Uterus (tissue), 4 donors: Measurements from ENCODE around the gene PDZD4. TPM values are rescaled to one million over a fixed set of nuclear protein-coding genes. Genes with fewer than 3 reads are reported as not detected.

Source experiments
- DNase-seq, 2 donors: peaks; one replicate each; pipeline ENCODE4 v3.0.0-alpha.2; 2019 to 2020
- H3K27ac ChIP-seq, 2 donors: fragments of 200-600 bp; sonication (generic); 1 replicate in 1 of 2; 2 replicates in 1 of 2; pipeline ENCODE4 v1.5.1; 2016 to 2018
- H3K27me3 ChIP-seq, 2 donors: fragments of 200-600 bp; sonication (generic); one replicate each; pipeline ENCODE4 v1.5.1; 2018 to 2019; ENCODE audit warnings: control low read depth in 1 of 2
- H3K36me3 ChIP-seq, 2 donors: fragments of 200-600 bp; sonication (generic); one replicate each; pipeline ENCODE4 v1.5.1; 2019; ENCODE audit warnings: control low read depth in 1 of 2
- H3K4me1 ChIP-seq, 2 donors: fragments of 200-600 bp; sonication (generic); one replicate each; pipeline ENCODE4 v1.5.1; 2018 to 2019; ENCODE audit warnings: control low read depth in 1 of 2
- H3K4me3 ChIP-seq, 2 donors: fragments of 200-600 bp; sonication (generic); 1 replicate in 1 of 2; 2 replicates in 1 of 2; pipeline ENCODE4 v1.5.1; 2018 to 2019; ENCODE audit warnings: mild to moderate bottlenecking in 1 of 2
- H3K9me3 ChIP-seq, 2 donors: fragments of 200-600 bp; sonication (generic); one replicate each; pipeline ENCODE4 v1.5.1; 2019; ENCODE audit warnings: control low read depth in 1 of 2
- POLR2A ChIP-seq, 2 donors: fragments of 450-650 bp; IDR thresholded peaks; one replicate each; pipeline ENCODE4 v1.6.1; 2016; ENCODE audit warnings: antibody characterized with exemption in 2 of 2, mild to moderate bottlenecking in 1 of 2, moderate library complexity in 1 of 2
- intact Hi-C: fragments of 100-400 bp; cut with DNase I; formaldehyde crosslinking; loops from one replicate; pipeline ENCODE4 v1.15.1; 2023; ENCODE audit warnings: low total_unique reads
- total RNA-seq, 4 donors: library from RNA; depleted of rRNA in 3 of 4; stranded (reverse); fragments of >200 nt in 3 of 4; gene quantifications; one replicate each; pipeline versions ENCODE4 v1.1.0 to v1.2.4, GENCODE V29; 2014 to 2023
- TF ChIP-seq, protein P1 (sequence below), 4 experiments: fragments of 200-600 bp in 2 of 4; fragments of 450-650 bp in 2 of 4; sonication (generic) in 2 of 4; IDR thresholded peaks; one replicate each; pipeline ENCODE4 v1.5.1; 2016 to 2019; ENCODE audit warnings: antibody characterized with exemption in 4 of 4, mild to moderate bottlenecking in 2 of 4, moderate library complexity in 1 of 4
- donor health status: DM: yes; HTN: yes; CAD: no.

Gene PDZD4
- total RNA-seq, 4 donors from 2014 or later, result 2.6 to 21.3 (median 16.8) TPM

DNA sequence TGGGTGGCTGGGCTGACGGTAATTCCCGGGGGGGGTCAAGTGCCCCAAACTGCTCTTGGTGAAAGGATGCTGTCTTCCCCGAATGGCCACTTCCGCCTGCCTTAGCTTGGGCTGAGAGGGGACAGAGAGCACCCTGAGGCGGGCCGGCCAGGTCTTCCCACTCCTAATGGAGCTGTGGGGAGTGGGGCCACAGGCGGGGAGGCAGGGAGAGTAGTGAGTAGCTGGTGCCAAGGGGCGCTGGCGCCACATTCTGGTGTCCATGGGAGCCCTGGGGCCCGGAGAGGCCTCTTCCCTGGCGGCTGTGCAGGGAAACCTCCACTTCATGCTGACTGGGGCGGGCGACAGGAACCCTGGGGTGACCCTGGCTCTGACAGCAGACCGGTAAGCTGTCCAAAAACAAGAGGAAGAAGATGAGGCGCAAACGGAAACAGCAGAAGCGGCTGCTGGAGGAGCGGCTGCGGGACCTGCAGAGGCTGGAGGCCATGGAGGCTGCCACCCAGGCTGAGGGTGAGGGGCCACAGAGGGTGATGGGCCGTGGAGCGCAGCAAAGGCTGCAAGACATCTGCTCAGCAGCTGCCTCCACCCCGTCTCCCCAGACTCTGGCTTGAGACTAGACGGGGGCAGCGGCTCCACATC is 46.8 kb downstream of the PDZD4 start:
- H3K4me1 ChIP-seq, result peaks cover 0 to 3% of the 10 kb centered on the region in 2 donors
- H3K4me3 ChIP-seq, result no peak overlapping the region
- no peak for DNase-seq
- intact Hi-C loops, result no loop called here
- no peaks in the 10 kb centered on the region for H3K36me3 ChIP-seq
- TF ChIP-seq, protein P1, sequence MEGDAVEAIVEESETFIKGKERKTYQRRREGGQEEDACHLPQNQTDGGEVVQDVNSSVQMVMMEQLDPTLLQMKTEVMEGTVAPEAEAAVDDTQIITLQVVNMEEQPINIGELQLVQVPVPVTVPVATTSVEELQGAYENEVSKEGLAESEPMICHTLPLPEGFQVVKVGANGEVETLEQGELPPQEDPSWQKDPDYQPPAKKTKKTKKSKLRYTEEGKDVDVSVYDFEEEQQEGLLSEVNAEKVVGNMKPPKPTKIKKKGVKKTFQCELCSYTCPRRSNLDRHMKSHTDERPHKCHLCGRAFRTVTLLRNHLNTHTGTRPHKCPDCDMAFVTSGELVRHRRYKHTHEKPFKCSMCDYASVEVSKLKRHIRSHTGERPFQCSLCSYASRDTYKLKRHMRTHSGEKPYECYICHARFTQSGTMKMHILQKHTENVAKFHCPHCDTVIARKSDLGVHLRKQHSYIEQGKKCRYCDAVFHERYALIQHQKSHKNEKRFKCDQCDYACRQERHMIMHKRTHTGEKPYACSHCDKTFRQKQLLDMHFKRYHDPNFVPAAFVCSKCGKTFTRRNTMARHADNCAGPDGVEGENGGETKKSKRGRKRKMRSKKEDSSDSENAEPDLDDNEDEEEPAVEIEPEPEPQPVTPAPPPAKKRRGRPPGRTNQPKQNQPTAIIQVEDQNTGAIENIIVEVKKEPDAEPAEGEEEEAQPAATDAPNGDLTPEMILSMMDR (IDR thresholded peaks at IDR 0.05), result no peak
- TF ChIP-seq POLR2A (IDR thresholded peaks at IDR 0.05), result no peak
- no peaks in the 10 kb centered on the region for H3K27me3 ChIP-seq
- no peak overlapping the region for H3K27ac ChIP-seq
- H3K9me3 ChIP-seq, result no peaks in the 10 kb centered on the region

DNA sequence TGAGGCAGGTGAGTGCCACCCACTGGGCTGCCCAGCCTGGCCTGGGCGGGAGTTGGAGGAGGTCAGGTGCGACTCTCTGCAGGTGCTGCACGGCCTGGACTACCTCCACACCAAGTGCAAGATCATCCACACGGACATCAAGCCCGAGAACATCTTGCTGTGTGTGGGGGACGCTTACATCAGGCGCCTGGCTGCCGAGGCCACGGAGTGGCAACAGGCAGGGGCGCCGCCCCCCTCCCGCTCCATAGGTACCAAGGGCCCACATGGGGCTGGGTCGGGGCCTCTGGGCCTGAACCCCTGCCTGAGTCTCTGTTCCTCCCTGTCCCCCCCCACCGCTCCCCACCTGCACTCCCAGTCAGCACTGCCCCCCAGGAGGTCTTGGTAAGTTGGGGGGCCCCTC is 47.5 kb downstream of the PDZD4 start:
- Histone ChIP-seq H3K36me3 (no peaks in the 10 kb centered on the region), H3K27me3 (no peaks in the 10 kb centered on the region), H3K27ac (no peak overlapping the region), H3K4me1 (peaks cover 0 to 3% of the 10 kb centered on the region in 2 donors), H3K4me3 (no peak overlapping the region), H3K9me3 (no peaks in the 10 kb centered on the region)
- TF ChIP-seq POLR2A (IDR thresholded peaks at IDR 0.05), result no peak
- TF ChIP-seq, protein P1 (IDR thresholded peaks at IDR 0.05), result no peak
- intact Hi-C loops, result no loop called here
- no peak for DNase-seq

DNA sequence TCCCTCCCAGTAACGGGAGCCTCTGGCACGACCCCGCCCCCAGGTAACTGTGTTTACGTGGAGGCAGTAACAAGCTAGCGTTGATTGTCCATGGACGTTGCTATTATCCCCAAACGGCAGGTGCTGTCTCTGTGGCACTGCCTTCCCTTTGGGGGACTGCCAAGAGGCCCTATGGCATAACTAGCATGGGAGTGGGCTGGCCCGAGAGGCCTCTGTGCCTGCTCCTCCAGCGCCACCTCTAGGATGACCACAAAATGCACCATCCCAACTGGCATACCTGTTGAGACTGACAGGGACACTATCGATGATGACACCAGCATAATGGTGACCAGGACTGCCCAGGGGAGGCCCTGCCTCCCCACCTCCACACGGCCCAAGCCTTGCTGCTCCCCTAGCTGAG is 48.0 kb downstream of the PDZD4 start:
- no peaks in the 10 kb centered on the region for H3K27me3 ChIP-seq
- H3K9me3 ChIP-seq, result no peaks in the 10 kb centered on the region
- peaks cover 0 to 3% of the 10 kb centered on the region in 2 donors for H3K4me1 ChIP-seq
- no peaks in the 10 kb centered on the region for H3K36me3 ChIP-seq
- no peak overlapping the region for H3K27ac ChIP-seq
- no peak for DNase-seq
- intact Hi-C loops, result no loop called here
- H3K4me3 ChIP-seq, result no peak overlapping the region
- TF ChIP-seq, protein P1 (IDR thresholded peaks at IDR 0.05), result no peak
- TF ChIP-seq POLR2A (IDR thresholded peaks at IDR 0.05), result no peak

DNA sequence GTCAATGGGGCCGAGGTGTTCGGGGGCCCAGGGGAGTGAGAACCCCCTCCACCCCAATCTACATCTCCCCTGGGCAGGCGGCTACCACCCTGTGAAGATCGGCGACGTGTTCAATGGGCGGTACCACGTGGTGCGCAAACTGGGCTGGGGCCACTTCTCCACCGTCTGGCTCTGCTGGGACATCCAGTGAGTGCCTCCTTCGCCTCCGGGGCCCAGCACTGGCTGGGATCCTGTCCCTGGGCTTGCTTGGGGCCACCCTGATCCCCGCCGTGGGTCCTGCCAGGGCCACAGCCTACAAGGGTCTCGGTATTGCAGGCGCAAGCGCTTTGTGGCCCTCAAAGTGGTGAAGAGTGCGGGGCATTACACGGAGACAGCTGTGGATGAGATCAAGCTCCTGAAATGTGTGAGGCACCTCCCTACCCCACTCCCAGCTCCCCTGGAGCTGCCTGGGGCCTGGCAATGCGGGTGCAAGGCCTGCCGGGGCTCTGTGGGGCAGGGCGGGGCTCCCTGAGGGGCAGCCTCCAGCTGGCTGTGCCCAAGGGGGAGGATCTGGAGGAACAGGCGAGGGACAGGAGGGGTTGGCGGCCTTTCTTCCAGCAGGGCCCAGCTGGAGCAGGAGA is 48.8 kb downstream of the PDZD4 start:
- H3K27ac ChIP-seq, result peak overlapping the region; percentile 3 to 69
- H3K4me1 ChIP-seq, result peaks cover 0 to 3% of the 10 kb centered on the region in 2 donors
- H3K9me3 ChIP-seq, result no peaks in the 10 kb centered on the region
- H3K36me3 ChIP-seq, result no peaks in the 10 kb centered on the region
- no peak for DNase-seq
- intact Hi-C loops, result no loop called here
- no peaks in the 10 kb centered on the region for H3K27me3 ChIP-seq
- H3K4me3 ChIP-seq, result no peak overlapping the region
- TF ChIP-seq, protein P1 (IDR thresholded peaks at IDR 0.05), result no peak
- no peak for TF ChIP-seq POLR2A (IDR thresholded peaks at IDR 0.05)

DNA sequence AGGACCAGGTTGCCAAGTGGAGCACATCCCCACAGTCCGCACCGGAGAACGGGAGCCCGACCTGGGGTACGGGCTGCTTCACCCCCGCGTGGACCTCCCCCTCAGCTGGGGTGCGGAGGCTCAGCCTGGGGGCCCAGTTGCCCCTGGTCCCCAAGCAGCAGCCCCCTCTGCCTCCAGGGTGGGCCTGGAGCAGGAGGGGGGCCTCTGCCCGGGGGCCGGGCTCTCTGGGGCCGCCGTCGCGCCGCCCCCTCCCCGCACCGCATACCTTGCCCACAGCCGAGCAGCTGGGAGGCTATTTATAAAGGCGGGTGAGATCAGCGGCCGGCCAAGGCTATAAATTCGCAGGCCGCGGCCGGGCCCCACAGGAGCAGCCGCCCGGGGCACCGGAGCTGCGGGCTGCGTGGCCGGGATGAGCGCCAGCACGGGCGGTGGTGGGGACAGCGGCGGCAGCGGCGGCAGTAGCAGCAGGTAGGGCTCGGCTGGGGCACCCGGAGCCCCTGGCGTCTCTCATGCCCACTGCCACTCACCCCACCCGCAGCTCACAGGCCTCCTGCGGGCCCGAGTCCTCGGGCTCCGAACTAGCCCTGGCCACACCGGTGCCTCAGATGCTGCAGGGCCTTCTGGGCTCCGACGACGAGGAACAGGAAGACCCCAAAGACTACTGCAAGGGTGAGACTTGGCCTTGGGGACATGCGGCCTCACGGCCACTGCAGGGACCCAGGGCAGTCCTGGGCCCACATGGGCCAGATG is 49.5 kb downstream of the PDZD4 start, which contains the start of gene SRPK3:
TSS of gene SRPK3 (plus strand) at position 364 of the 750 bp plus-strand sequence. CDS start at position 410, 46 bp downstream.
- H3K4me3 ChIP-seq, result peak within 1 kb of the TSS in 1 of 2 donors; percentile 21
- DNase-seq, result peak in 1 of 2 donors; percentile 39
- H3K27ac ChIP-seq, result peak within 1 kb of the TSS; percentile 33 to 69
- H3K36me3 ChIP-seq, result no peaks in the 10 kb centered on the region
- peaks cover 0 to 3% of the 10 kb centered on the region in 2 donors for H3K4me1 ChIP-seq
- intact Hi-C loops, result no loop called here
- H3K27me3 ChIP-seq, result no peaks in the 10 kb centered on the region
- TF ChIP-seq POLR2A (IDR thresholded peaks at IDR 0.05), result no peak
- TF ChIP-seq, protein P1 (IDR thresholded peaks at IDR 0.05), result no peak
- no peaks in the 10 kb centered on the region for H3K9me3 ChIP-seq
